Sigmoid colon (tissue), 7 donors: ENCODE measurements around the gene TBPL2. TPM values are rescaled to one million over a fixed set of nuclear protein-coding genes. Genes with fewer than 3 reads are reported as not detected.

Source experiments
- DNase-seq: peaks from one replicate; pipeline ENCODE4 v3.0.0-alpha.2; 2019
- H3K27ac ChIP-seq, 4 donors: fragments of 200-600 bp; sonication (generic); one replicate each; pipeline ENCODE4 v1.5.1; 2016 to 2019; ENCODE audit warnings: mild to moderate bottlenecking in 1 of 4
- H3K27me3 ChIP-seq, 3 donors: fragments of 200-600 bp; sonication (generic); one replicate each; pipeline ENCODE4 v1.5.1; 2019; ENCODE audit warnings: mild to moderate bottlenecking in 1 of 3
- H3K36me3 ChIP-seq, 4 donors: fragments of 200-600 bp; sonication (generic); one replicate each; pipeline ENCODE4 v1.5.1; 2016 to 2019
- H3K4me1 ChIP-seq, 4 donors: fragments of 200-600 bp; sonication (generic); one replicate each; pipeline ENCODE4 v1.5.1; 2017 to 2019
- H3K4me3 ChIP-seq, 4 donors: fragments of 200-600 bp; sonication (generic); one replicate each; pipeline ENCODE4 v1.5.1; 2017 to 2019; ENCODE audit warnings: mild to moderate bottlenecking in 2 of 4, moderate library complexity in 1 of 4
- H3K9me3 ChIP-seq, 4 donors: fragments of 200-600 bp in 3 of 4; sonication (generic) in 3 of 4; one replicate each; pipeline versions ENCODE4 v1.5.1 to v1.6.1; 2013 to 2019
- EP300 ChIP-seq, 4 donors: sonication (generic); formaldehyde crosslinking; IDR thresholded peaks; one replicate each; pipeline ENCODE4 v1.6.1; 2017; ENCODE audit warnings: antibody characterized with exemption in 4 of 4
- POLR2A ChIP-seq, 2 donors: fragments of 450-650 bp; IDR thresholded peaks; one replicate each; pipeline ENCODE4 v1.6.1; 2016; ENCODE audit warnings: antibody characterized with exemption in 2 of 2, mild to moderate bottlenecking in 2 of 2, moderate library complexity in 2 of 2
- POLR2AphosphoS5 ChIP-seq, 4 donors: sonication (generic); formaldehyde crosslinking; IDR thresholded peaks; one replicate each; pipeline ENCODE4 v1.6.1; 2017; ENCODE audit warnings: antibody characterized with exemption in 4 of 4
- WGBS, 2 donors: extraction: QIAGEN DNeasy Blood & Tissue Kit; methylation state at CpG; one replicate each; pipeline ENCODE4 v1.1.7; 2013; 5-methylcytosine and 5-hydroxymethylcytosine counted together
- intact Hi-C: fragments of 100-400 bp; cut with DNase I; formaldehyde crosslinking; loops from one replicate; pipeline ENCODE4 v1.15.1; 2023
- polyA plus RNA-seq, 3 donors: library from polyadenylated mRNA; stranded (reverse); fragments of 200-250 nt; gene quantifications; one replicate each; pipeline ENCODE4 v1.2.3, GENCODE V29; 2013
- total RNA-seq, 4 donors: library from RNA; depleted of rRNA; stranded (reverse); fragments of >200 nt; gene quantifications; one replicate each; pipeline ENCODE4 v1.1.0, GENCODE V29; 2016
- TF ChIP-seq, protein P1 (sequence below), 4 experiments: fragments of 450-650 bp in 3 of 4; fragments of 200-600 bp in 1 of 4; IDR thresholded peaks; one replicate each; pipeline ENCODE4 v1.5.1; 2016 to 2019; ENCODE audit warnings: antibody characterized with exemption in 4 of 4, mild to moderate bottlenecking in 3 of 4, moderate library complexity in 2 of 4
- donor health status: healthy with polysubstance abuse.
- donor health status: Bipolar disorder and iron deficiency.
- donor health status: healthy.

The TBPL2 gene
- total and polyA plus RNA-seq, 7 donors = not detected

DNA sequence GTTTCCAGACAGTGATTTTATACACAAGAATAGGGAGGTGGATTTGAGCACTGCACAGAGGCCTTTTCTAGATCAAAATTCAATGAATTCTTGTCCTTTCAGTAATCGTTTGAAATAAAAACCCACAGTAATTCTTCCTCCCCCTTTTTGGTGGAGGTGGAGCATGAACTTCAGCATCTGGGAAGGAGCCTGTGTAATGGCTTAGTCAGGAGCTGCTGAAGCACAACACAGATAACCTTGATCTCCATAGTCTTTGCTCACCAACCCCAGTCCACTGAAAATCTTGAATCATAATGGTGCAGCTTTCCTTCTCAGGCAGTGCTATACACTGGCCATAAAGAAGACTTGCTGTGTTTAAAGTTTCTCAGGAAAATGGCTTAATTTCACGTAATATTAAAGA, 6.4 kb upstream of the TBPL2 start:
- no peaks in the 10 kb centered on the region for H3K36me3 ChIP-seq
- H3K27ac ChIP-seq = no peak overlapping the region
- intact Hi-C loops = loop anchor here (10.0 kb wide), 1 partner anchor 138 kb away; the partner anchor contains the start of gene KTN1
- WGBS, 2 donors = 73 to 76% methylated on average over 2 of the region's 2 CpGs
- no peaks in the 10 kb centered on the region for H3K9me3 ChIP-seq
- no peaks in the 10 kb centered on the region for H3K27me3 ChIP-seq
- DNase-seq = no peak
- H3K4me3 ChIP-seq = no peak overlapping the region
- H3K4me1 ChIP-seq = peaks cover 0 to 16% (median 12%) of the 10 kb centered on the region in 4 donors
- TF ChIP-seq POLR2A (IDR thresholded peaks at IDR 0.05) (no peak), EP300 (IDR thresholded peaks at IDR 0.05) (no peak), POLR2AphosphoS5 (IDR thresholded peaks at IDR 0.05) (no peak)
- TF ChIP-seq, protein P1, sequence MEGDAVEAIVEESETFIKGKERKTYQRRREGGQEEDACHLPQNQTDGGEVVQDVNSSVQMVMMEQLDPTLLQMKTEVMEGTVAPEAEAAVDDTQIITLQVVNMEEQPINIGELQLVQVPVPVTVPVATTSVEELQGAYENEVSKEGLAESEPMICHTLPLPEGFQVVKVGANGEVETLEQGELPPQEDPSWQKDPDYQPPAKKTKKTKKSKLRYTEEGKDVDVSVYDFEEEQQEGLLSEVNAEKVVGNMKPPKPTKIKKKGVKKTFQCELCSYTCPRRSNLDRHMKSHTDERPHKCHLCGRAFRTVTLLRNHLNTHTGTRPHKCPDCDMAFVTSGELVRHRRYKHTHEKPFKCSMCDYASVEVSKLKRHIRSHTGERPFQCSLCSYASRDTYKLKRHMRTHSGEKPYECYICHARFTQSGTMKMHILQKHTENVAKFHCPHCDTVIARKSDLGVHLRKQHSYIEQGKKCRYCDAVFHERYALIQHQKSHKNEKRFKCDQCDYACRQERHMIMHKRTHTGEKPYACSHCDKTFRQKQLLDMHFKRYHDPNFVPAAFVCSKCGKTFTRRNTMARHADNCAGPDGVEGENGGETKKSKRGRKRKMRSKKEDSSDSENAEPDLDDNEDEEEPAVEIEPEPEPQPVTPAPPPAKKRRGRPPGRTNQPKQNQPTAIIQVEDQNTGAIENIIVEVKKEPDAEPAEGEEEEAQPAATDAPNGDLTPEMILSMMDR (IDR thresholded peaks at IDR 0.05) = no peak

- 27 to 40% methylated on average over 5 of the region's 5 CpGs for WGBS, 2 donors
- no peaks in the 10 kb centered on the region for H3K36me3 ChIP-seq
- TF ChIP-seq, protein P1 (IDR thresholded peaks at IDR 0.05) = peak in 3 of 4 experiments; percentile 49 to 55 (median 50)
- no peak for TF ChIP-seq POLR2A (IDR thresholded peaks at IDR 0.05)
- TF ChIP-seq EP300 (IDR thresholded peaks at IDR 0.05) = no peak
- TF ChIP-seq POLR2AphosphoS5 (IDR thresholded peaks at IDR 0.05) = no peak
These were observed 5.8 kb upstream of the TBPL2 start for GRCh38 chr14:55446127-55446736.

DNA sequence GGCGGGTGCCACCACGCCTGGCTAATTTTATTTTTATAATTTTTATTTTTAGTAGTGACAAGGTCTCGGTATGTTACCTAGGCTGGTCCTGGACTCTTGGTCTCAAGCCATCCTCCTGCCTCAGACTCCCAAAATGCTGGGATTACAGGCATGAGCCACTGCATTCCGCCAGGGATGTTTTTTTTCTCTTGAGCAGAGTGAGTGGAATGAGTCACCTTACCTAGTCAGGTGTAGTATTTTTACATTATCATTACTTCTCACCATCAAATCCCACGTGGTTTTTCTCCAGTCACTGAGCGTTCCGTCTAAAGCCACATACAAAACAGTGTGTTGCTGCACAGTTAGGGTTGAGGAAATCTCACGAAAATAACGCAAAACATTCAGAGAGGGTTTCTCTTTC, 870 bp upstream of the TBPL2 start:
- Histone ChIP-seq H3K27me3 (peaks cover 0 to 7% (median 0%) of the 10 kb centered on the region in 3 donors), H3K36me3 (no peaks in the 10 kb centered on the region), H3K4me1 (no peaks in the 10 kb centered on the region), H3K9me3 (no peaks in the 10 kb centered on the region), H3K27ac (no peak overlapping the region), H3K4me3 (no peak overlapping the region)
- 82 to 83% methylated on average over 9 of the region's 9 CpGs for WGBS, 2 donors
- no peak for DNase-seq
- intact Hi-C loops = loop anchor here (10.0 kb wide), 1 partner anchor 144 kb away; the partner anchor contains the start of gene KTN1
- TF ChIP-seq POLR2A (IDR thresholded peaks at IDR 0.05) (no peak), EP300 (IDR thresholded peaks at IDR 0.05) (no peak), POLR2AphosphoS5 (IDR thresholded peaks at IDR 0.05) (no peak)
- TF ChIP-seq, protein P1 (IDR thresholded peaks at IDR 0.05) = no peak

More at GRCh38 chr14:55446127-55446736, 5.8 kb upstream of the TBPL2 start:
- Histone ChIP-seq H3K4me3 (no peak overlapping the region), H3K9me3 (no peaks in the 10 kb centered on the region), H3K4me1 (peaks cover 0 to 14% (median 12%) of the 10 kb centered on the region in 4 donors), H3K27ac (no peak overlapping the region), H3K27me3 (no peaks in the 10 kb centered on the region)
- peak; percentile 63 for DNase-seq
- intact Hi-C loops = loop anchor here (10.0 kb wide), 1 partner anchor 139 kb away; the partner anchor contains the start of gene KTN1

GRCh38 chr14:55438066-55438683, 2.2 kb downstream of the TBPL2 start:
- H3K4me3 ChIP-seq = no peak overlapping the region
- TF ChIP-seq, protein P1 (IDR thresholded peaks at IDR 0.05) = peak in 3 of 4 experiments; percentile 22 to 39 (median 34)
- no peak for TF ChIP-seq EP300 (IDR thresholded peaks at IDR 0.05)
- no peaks in the 10 kb centered on the region for H3K36me3 ChIP-seq
- DNase-seq = no peak
- H3K27ac ChIP-seq = no peak overlapping the region
- 51 to 64% methylated on average over 10 of the region's 10 CpGs for WGBS, 2 donors
- H3K27me3 ChIP-seq = peaks cover 0 to 7% (median 0%) of the 10 kb centered on the region in 3 donors
- H3K4me1 ChIP-seq = no peaks in the 10 kb centered on the region
- H3K9me3 ChIP-seq = no peaks in the 10 kb centered on the region
- intact Hi-C loops = no loop called here
